Measurements from ENCODE around the gene UPK2. TPM values are rescaled to one million over a fixed set of nuclear protein-coding genes. Genes with fewer than 3 reads are reported as not detected.
A peak's percentile ranks its signal among the peaks of the same experiment; 100 is the strongest.
"Not testable (repeated sequence)": the region's sequence is repeated elsewhere in the genome, so short reads cannot be mapped to it uniquely, and the experiment has no call there.

The UPK2 gene
- polyA plus RNA-seq, 2 donors = 1.1 to 11.2 TPM

- peaks cover 0 to 7% of the 10 kb centered on the region in 2 donors for H3K4me1 ChIP-seq (ENCODE audit: control insufficient read depth in 2 of 2, insufficient read depth in 2 of 2, low read length in 1 of 2)
- WGBS, 2 donors = 83% methylated on average over 8 of the region's 8 CpGs
These were observed 20.7 kb upstream of the UPK2 start for GRCh38 chr11:118935376-118935775.

GRCh38 chr11:118938491-118939403 is 17.4 kb upstream of the UPK2 start:
- Histone ChIP-seq H3K4me3 (ENCODE audit: low read depth in 1 of 2, low read length in 2 of 2) (no peak overlapping the region), H3K27ac (ENCODE audit: low read depth in 2 of 2, low read length in 1 of 2) (peak overlapping the region in 1 of 2 donors; percentile 19), H3K9me3 (ENCODE audit: control insufficient read depth in 2 of 2, insufficient read depth in 1 of 2, low read depth in 1 of 2, low read length in 1 of 2) (no peaks in the 10 kb centered on the region), H3K36me3 (ENCODE audit: control insufficient read depth in 2 of 2, insufficient read depth in 2 of 2, low read length in 1 of 2) (no peaks in the 10 kb centered on the region), H3K4me1 (ENCODE audit: control insufficient read depth in 2 of 2, insufficient read depth in 2 of 2, low read length in 1 of 2) (no peaks in the 10 kb centered on the region), H3K27me3 (ENCODE audit: control insufficient read depth in 1 of 2, insufficient read depth in 2 of 2, low read length in 2 of 2) (no peaks in the 10 kb centered on the region)
- WGBS, 2 donors = 71 to 77% methylated on average over 11 of the region's 11 CpGs

More at GRCh38 chr11:118935376-118935775, 20.7 kb upstream of the UPK2 start:
- Histone ChIP-seq H3K9me3 (ENCODE audit: control insufficient read depth in 2 of 2, insufficient read depth in 1 of 2, low read depth in 1 of 2, low read length in 1 of 2) (no peaks in the 10 kb centered on the region), H3K4me3 (ENCODE audit: low read depth in 1 of 2, low read length in 2 of 2) (no peak overlapping the region), H3K27ac (ENCODE audit: low read depth in 2 of 2, low read length in 1 of 2) (no peak overlapping the region), H3K27me3 (ENCODE audit: control insufficient read depth in 1 of 2, insufficient read depth in 2 of 2, low read length in 2 of 2) (no peaks in the 10 kb centered on the region), H3K36me3 (ENCODE audit: control insufficient read depth in 2 of 2, insufficient read depth in 2 of 2, low read length in 1 of 2) (no peaks in the 10 kb centered on the region)

- WGBS, 2 donors = 64 to 71% methylated on average over 7 to 8 of the region's 8 CpGs
- Histone ChIP-seq H3K4me3 (ENCODE audit: low read depth in 1 of 2, low read length in 2 of 2) (no peak overlapping the region), H3K27ac (ENCODE audit: low read depth in 2 of 2, low read length in 1 of 2) (no peak overlapping the region), H3K27me3 (ENCODE audit: control insufficient read depth in 1 of 2, insufficient read depth in 2 of 2, low read length in 2 of 2) (no peaks in the 10 kb centered on the region), H3K36me3 (ENCODE audit: control insufficient read depth in 2 of 2, insufficient read depth in 2 of 2, low read length in 1 of 2) (no peaks in the 10 kb centered on the region), H3K4me1 (ENCODE audit: control insufficient read depth in 2 of 2, insufficient read depth in 2 of 2, low read length in 1 of 2) (no peaks in the 10 kb centered on the region), H3K9me3 (ENCODE audit: control insufficient read depth in 2 of 2, insufficient read depth in 1 of 2, low read depth in 1 of 2, low read length in 1 of 2) (no peaks in the 10 kb centered on the region)
These were observed 16.6 kb upstream of the UPK2 start for GRCh38 chr11:118939404-118939915.

- H3K27ac ChIP-seq (ENCODE audit: low read depth in 2 of 2, low read length in 1 of 2) = no peak overlapping the region
- WGBS, 2 donors = 29 to 31% methylated on average over 13 of the region's 13 CpGs
- no peaks in the 10 kb centered on the region for H3K9me3 ChIP-seq (ENCODE audit: control insufficient read depth in 2 of 2, insufficient read depth in 1 of 2, low read depth in 1 of 2, low read length in 1 of 2)
These were observed 16.0 kb upstream of the UPK2 start for GRCh38 chr11:118939953-118940598.

GRCh38 chr11:118947091-118947490 is 9.0 kb upstream of the UPK2 start:
- H3K4me1 ChIP-seq (ENCODE audit: control insufficient read depth in 2 of 2, insufficient read depth in 2 of 2, low read length in 1 of 2) = no peaks in the 10 kb centered on the region
- no peaks in the 10 kb centered on the region for H3K27me3 ChIP-seq (ENCODE audit: control insufficient read depth in 1 of 2, insufficient read depth in 2 of 2, low read length in 2 of 2)
- no peak overlapping the region for H3K4me3 ChIP-seq (ENCODE audit: low read depth in 1 of 2, low read length in 2 of 2)
- H3K9me3 ChIP-seq (ENCODE audit: control insufficient read depth in 2 of 2, insufficient read depth in 1 of 2, low read depth in 1 of 2, low read length in 1 of 2) = no peaks in the 10 kb centered on the region
- 24 to 30% methylated on average over 1 to 2 of the region's 2 CpGs for WGBS, 2 donors
- no peak overlapping the region for H3K27ac ChIP-seq (ENCODE audit: low read depth in 2 of 2, low read length in 1 of 2)
- no peaks in the 10 kb centered on the region for H3K36me3 ChIP-seq (ENCODE audit: control insufficient read depth in 2 of 2, insufficient read depth in 2 of 2, low read length in 1 of 2)

More at GRCh38 chr11:118939953-118940598, 16.0 kb upstream of the UPK2 start:
- H3K4me3 ChIP-seq (ENCODE audit: low read depth in 1 of 2, low read length in 2 of 2) = no peak overlapping the region
- no peaks in the 10 kb centered on the region for H3K4me1 ChIP-seq (ENCODE audit: control insufficient read depth in 2 of 2, insufficient read depth in 2 of 2, low read length in 1 of 2)
- H3K36me3 ChIP-seq (ENCODE audit: control insufficient read depth in 2 of 2, insufficient read depth in 2 of 2, low read length in 1 of 2) = no peaks in the 10 kb centered on the region
- no peaks in the 10 kb centered on the region for H3K27me3 ChIP-seq (ENCODE audit: control insufficient read depth in 1 of 2, insufficient read depth in 2 of 2, low read length in 2 of 2)

GRCh38 chr11:118948000-118948399 is 8.1 kb upstream of the UPK2 start:
- 69 to 70% methylated on average over 3 of the region's 3 CpGs for WGBS, 2 donors
- Histone ChIP-seq H3K27ac (ENCODE audit: low read depth in 2 of 2, low read length in 1 of 2) (no peak overlapping the region), H3K4me1 (ENCODE audit: control insufficient read depth in 2 of 2, insufficient read depth in 2 of 2, low read length in 1 of 2) (no peaks in the 10 kb centered on the region), H3K36me3 (ENCODE audit: control insufficient read depth in 2 of 2, insufficient read depth in 2 of 2, low read length in 1 of 2) (no peaks in the 10 kb centered on the region), H3K4me3 (ENCODE audit: low read depth in 1 of 2, low read length in 2 of 2) (no peak overlapping the region), H3K27me3 (ENCODE audit: control insufficient read depth in 1 of 2, insufficient read depth in 2 of 2, low read length in 2 of 2) (no peaks in the 10 kb centered on the region), H3K9me3 (ENCODE audit: control insufficient read depth in 2 of 2, insufficient read depth in 1 of 2, low read depth in 1 of 2, low read length in 1 of 2) (no peaks in the 10 kb centered on the region)

GRCh38 chr11:118953265-118953664 is 2.8 kb upstream of the UPK2 start:
- no peak overlapping the region for H3K4me3 ChIP-seq (ENCODE audit: low read depth in 1 of 2, low read length in 2 of 2)
- no peaks in the 10 kb centered on the region for H3K4me1 ChIP-seq (ENCODE audit: control insufficient read depth in 2 of 2, insufficient read depth in 2 of 2, low read length in 1 of 2)
- H3K27me3 ChIP-seq (ENCODE audit: control insufficient read depth in 1 of 2, insufficient read depth in 2 of 2, low read length in 2 of 2) = no peaks in the 10 kb centered on the region
- 35 to 39% methylated on average over 6 of the region's 6 CpGs for WGBS, 2 donors
- no peak overlapping the region for H3K27ac ChIP-seq (ENCODE audit: low read depth in 2 of 2, low read length in 1 of 2)
- H3K36me3 ChIP-seq (ENCODE audit: control insufficient read depth in 2 of 2, insufficient read depth in 2 of 2, low read length in 1 of 2) = no peaks in the 10 kb centered on the region
- H3K9me3 ChIP-seq (ENCODE audit: control insufficient read depth in 2 of 2, insufficient read depth in 1 of 2, low read depth in 1 of 2, low read length in 1 of 2) = no peaks in the 10 kb centered on the region

- H3K36me3 ChIP-seq (ENCODE audit: control insufficient read depth in 2 of 2, insufficient read depth in 2 of 2, low read length in 1 of 2); H3K9me3 ChIP-seq (ENCODE audit: control insufficient read depth in 2 of 2, insufficient read depth in 1 of 2, low read depth in 1 of 2, low read length in 1 of 2); H3K27ac ChIP-seq (ENCODE audit: low read depth in 2 of 2, low read length in 1 of 2); H3K4me3 ChIP-seq (ENCODE audit: low read depth in 1 of 2, low read length in 2 of 2); H3K27me3 ChIP-seq (ENCODE audit: control insufficient read depth in 1 of 2, insufficient read depth in 2 of 2, low read length in 2 of 2); H3K4me1 ChIP-seq (ENCODE audit: control insufficient read depth in 2 of 2, insufficient read depth in 2 of 2, low read length in 1 of 2): not testable (repeated sequence)
- 74% methylated on average over 6 of the region's 6 CpGs for WGBS, 2 donors
These were observed 2.1 kb upstream of the UPK2 start for GRCh38 chr11:118953976-118954375.

GRCh38 chr11:118956847-118957469 is 860 bp downstream of the UPK2 start:
- Histone ChIP-seq H3K27ac (ENCODE audit: low read depth in 2 of 2, low read length in 1 of 2) (no peak overlapping the region), H3K4me1 (ENCODE audit: control insufficient read depth in 2 of 2, insufficient read depth in 2 of 2, low read length in 1 of 2) (no peaks in the 10 kb centered on the region), H3K36me3 (ENCODE audit: control insufficient read depth in 2 of 2, insufficient read depth in 2 of 2, low read length in 1 of 2) (no peaks in the 10 kb centered on the region), H3K4me3 (ENCODE audit: low read depth in 1 of 2, low read length in 2 of 2) (no peak overlapping the region), H3K27me3 (ENCODE audit: control insufficient read depth in 1 of 2, insufficient read depth in 2 of 2, low read length in 2 of 2) (no peaks in the 10 kb centered on the region), H3K9me3 (ENCODE audit: control insufficient read depth in 2 of 2, insufficient read depth in 1 of 2, low read depth in 1 of 2, low read length in 1 of 2) (no peaks in the 10 kb centered on the region)
- 48 to 49% methylated on average over 14 of the region's 14 CpGs for WGBS, 2 donors

Data from esophagus (tissue), 2 donors.